Measurements from ENCODE around the gene STARD13.
"Not testable (repeated sequence)": the region's sequence is repeated elsewhere in the genome, so short reads cannot be mapped to it uniquely, and the experiment has no call there.

The STARD13 gene

DNA sequence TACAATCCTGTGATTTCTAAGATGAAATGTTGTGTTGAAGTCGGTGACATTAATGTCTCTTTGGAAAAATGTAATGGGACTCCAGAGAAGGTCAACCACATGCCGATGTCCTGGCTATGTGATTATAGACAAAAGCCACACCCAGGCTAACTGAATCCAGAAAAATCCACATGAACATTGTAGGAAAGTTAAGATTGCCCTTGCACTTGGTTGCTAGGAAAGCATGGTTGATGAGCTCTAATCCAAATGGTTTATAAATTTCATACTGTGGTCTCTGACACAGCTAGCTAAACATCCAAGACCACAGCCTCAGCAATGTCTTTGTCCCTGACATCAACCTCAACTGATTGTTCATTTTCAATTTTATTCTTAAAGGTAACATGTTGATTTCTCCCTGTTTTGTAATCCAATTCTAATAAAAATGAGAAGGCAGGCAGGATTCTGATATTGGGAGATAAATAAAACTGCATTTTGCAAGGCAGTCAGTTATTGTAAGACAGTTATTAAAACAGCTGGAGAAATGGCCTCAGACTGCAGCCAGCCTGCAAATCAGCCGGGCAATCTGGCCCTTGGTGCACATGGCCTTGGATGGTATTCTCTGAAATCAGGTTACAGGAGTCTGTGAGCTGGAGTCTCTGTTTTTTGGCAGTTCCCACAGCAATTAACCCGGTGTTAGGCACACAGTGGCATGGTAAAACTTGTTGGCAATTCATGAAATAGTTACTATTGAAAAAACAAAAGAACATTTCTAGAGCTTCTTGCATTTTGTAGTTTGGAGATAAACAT is 93.9 kb downstream of the STARD13 start:
- no peak for DNase-seq

DNA sequence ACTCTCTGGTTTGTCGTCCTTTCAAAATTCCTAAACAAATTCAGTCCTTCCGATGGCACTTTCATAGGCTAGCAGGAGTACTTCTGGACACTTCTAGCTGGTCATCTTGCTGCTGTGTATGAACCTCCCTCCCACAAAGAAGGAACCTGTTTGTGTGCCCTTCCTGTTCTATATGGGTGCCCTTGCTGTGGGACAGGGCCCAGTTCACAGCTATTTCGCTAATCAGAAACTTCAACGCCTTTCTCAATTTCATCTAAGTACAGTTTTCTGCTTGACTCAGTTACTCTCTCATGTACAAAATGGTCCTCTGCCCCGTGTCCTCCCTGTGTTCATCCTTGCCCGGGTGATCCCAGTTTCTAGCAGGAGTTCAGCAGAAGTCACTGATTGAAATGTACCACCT is 96.1 kb downstream of the STARD13 start:
- no peak for DNase-seq

DNA sequence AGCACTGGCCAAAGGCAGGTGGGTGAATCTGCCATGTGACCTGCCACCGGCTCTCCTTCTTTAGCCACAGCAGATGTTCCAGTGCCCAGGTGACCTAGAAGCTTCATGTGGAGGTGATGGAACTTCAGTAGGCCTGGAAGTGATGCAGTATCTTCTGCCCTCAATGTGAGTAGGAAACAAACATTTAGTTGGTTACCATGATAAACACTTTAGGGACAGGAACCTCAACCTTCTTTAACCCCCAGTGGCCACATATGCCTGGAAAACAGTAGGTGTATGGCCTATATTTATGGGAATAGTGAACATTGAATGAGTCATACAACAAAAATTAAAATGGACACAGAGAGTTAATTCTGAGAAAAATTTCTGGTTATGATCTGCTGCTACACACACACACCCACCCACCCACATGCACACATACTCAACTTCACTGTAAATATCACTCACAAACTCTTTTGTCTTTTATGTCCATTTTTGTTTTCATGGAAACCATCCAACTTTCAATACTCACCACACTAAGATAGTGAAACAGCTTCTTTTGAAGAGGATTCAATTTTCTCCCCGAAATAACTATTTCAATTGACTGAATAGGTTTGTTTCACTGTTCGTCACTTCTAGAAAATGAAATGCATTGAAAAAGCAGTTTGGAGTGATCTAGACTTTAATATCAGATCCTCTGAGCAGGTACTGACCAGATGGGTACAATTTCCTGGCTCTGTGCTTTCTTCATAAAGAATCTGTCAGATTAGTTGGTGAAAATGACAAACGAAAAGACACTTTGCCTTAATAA is 97.3 kb downstream of the STARD13 start:
- no peak for DNase-seq

DNA sequence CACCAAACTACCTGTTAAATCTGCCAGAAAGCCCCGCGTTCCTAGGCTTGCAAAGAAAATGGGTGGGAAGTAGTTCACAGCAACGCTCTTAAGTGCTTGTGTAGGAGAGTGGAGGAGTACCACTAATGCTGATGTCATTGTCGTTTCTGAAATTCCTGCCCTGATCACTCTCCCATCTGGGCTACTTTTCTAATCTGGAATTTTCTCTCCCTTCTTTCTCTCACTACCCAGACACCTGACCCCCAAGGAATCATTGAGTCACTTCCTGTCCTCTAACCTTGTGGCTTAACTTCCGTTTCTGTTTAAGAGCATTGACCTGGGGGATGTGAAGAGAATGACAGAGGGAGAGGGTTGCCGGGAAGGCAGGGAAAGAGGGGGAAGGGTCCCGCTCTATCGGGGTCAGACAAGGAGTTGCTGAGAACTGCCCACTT is 98.7 kb downstream of the STARD13 start:
- DNase-seq = no peak

DNA sequence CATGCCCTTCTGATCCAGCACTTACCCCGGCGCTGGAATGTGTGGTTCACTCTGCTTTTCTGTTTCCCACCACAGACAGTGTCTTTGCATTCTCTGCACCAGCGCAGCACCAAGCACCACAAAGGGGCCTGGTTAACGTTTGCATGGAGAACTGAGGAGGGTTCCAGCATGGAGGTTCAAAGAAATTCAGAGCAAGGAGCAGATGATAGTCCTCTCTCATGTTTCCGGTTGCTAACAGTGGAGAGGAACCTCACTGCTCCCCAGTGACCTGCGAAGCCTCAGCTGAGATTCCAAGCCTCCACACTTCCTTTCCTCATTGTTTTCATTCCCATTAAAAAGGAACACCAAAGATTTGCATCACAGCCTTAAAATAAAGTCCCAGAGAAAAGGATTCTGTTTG is 99.7 kb downstream of the STARD13 start:
- no peak for DNase-seq

DNA sequence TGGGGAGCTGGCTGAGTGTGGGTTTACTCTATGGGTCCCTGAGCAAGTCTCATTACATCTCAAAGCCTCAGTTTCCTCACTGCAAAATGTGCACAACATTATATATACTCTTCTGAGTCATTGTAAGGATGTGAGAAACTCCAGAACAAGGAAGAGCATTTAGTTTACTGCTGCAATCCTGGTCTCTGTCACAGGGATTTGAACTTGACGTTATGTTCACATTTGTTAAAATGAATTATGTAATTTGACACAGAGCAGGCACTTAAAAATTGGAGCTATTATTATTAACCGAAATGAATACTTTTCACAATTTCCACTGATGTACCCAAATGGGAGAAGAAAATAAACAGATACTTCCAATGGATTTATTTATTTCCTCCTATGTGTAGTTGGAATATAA is 101.0 kb downstream of the STARD13 start:
- DNase-seq = no peak

DNA sequence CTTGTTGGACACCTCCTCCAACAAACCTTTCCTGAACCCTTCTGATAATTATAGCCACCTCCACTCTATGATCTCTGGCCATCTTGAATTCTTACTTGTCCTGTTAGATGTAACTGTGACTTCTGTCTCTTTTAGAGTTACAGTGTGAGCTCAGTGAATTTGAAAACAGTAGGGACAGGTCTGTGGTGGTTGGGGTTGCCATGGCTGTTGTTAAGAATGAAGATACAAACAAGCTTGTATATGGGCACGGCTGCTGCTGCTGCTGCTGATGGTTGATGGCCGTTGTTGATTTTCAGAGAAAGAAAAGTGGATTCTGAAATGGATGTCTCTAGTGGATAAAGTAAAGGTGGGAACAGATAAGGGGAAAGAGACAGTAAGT is 101.5 kb downstream of the STARD13 start:
- no peak for DNase-seq

DNA sequence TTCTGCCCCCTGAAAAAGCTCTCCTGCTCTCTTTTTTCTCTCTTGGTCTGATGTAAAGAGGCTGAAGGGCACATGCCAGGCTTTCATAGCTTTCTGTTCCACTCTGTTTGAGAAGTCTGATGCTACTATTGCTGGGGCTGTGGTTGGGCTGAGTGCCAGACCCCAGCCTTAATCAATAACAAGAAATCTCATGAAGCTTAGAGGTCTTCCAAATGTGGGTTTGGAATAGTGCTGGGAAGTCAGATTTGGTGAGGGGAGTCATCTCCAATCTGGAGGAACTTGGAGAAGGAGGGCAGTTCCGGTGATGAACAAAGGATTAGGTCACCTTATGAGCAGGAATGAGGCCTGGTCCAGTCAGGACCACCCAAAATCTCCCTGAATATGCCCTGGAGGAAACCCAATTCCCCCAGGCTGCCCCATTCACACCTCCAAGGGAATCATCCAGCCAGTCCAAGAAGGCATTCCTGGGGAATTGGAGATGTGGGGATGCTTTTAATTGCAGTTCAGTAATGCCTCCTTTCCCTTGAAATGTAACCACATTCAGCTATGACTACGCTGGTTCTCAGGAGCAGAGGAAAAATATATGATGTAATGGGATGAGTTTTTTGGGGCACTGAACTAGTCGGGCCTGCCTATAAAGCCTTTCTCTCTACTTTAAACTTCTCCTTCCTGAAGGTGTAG is 102.0 kb downstream of the STARD13 start:
- no peak for DNase-seq

DNA sequence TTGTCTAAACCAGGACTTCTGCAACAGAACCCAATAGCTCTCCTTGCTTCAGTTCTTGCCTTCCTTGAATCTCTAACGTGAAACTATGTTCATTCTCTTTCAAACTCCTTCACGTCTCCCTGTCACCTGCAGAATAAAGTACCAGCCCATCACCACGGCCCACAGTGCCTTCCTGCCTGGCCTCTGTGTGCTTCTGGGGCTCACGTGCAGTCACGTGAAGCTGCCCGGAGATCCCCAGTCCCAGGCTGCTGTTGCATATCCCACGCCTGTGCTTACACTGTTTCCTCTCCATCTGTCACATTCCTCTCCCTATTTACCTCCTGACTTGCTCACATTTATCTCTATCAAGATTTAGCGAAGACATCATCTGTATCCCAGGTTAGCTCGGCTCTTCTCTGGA is 102.8 kb downstream of the STARD13 start:
- no peak for DNase-seq

DNA sequence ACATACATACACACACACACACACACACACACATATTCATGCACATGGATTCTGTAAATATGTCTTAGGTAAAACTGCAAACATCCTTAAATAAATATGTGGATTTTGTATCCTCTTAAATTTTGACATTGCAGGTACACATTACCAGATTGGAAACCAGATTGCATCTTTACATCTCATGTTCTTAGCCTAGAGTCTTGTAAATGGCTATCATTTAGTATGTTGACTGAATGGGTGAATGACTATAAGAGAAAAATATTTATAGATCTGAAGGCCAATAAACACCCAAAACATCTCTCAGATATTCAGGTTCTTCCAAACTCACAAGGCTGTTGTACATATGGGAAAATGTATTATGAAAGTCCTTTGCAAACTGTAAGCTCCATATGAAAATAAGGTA is 104.3 kb downstream of the STARD13 start:
- DNase-seq = no peak

DNA sequence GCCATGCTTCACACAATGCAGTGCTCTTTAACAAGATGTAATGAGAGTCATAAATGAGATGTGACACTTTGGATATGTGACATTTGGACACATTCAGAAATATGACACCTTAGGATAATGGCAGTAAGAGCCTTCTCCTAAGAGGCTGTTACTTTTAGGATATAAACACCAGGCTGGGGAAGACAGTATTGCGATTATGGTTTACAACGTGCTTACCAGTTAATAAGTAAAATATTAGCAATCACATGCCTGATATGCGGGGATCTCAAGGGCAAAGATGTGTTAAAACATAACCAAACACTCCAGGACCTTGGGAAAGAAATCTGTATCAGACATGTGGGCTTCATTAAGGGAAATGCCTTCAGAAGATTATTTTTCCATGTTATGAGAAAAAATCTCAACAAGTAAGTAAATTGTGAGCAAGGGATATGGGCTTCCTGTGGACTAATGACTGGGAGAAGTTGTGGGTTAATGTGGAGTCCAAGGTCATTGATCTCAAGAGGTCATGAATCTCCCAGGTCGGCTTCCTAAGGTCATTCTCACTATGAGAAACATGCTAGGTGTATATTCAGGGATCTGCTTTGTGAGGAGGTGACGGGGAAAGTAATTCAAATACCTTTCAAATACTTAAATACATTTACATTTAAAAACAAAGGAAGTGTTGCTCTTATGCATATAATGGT is 105.3 kb downstream of the STARD13 start:
- DNase-seq = no peak

DNA sequence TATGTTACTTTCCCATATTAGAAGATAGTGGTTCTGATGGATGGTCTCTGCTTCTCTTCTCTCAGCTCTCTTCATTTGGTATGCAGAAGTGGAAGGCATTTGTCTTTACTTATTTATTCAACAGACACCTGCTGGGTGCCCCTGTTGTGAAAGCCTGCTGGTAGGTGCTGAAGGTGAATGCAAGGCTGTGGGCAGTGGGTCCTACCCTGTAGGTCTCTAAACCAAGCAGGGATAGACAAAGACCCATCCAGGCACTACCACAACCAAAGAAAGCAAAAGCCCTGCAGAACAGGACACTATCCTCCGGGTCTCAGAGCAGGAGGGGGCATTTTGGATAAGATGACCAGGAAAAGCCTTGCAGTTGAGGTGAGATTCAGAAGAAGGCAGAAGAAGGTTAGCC is 106.1 kb downstream of the STARD13 start:
- DNase-seq = no peak

DNA sequence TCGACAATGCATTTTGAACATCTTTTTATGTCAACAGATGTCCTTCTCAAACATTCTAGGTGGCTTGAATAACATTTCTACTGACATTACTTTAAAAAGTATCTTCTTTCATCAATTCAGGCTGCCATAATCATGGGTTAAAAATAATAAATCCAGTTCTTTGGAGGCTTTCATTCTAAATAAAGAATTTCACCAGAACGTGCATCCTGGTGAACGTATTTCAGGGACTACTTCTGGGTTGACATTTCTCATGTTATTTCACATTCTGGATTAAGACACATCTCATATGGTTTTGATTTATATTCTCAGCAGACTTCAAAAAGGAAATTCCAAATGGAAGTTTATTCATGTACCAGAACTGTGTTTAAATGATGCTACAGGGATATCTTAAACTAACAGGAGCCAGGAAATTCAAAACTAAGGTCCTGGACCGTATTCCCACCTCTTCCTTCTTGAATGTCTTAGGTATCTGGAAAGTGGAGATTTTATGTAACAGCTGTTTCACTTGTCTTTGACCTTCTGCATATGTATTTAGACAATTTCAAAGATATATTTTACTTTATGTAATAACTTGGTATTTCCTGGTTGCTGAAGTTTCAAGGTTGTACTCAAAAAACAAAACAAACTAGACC is 107.2 kb downstream of the STARD13 start:
- DNase-seq = no peak

DNA sequence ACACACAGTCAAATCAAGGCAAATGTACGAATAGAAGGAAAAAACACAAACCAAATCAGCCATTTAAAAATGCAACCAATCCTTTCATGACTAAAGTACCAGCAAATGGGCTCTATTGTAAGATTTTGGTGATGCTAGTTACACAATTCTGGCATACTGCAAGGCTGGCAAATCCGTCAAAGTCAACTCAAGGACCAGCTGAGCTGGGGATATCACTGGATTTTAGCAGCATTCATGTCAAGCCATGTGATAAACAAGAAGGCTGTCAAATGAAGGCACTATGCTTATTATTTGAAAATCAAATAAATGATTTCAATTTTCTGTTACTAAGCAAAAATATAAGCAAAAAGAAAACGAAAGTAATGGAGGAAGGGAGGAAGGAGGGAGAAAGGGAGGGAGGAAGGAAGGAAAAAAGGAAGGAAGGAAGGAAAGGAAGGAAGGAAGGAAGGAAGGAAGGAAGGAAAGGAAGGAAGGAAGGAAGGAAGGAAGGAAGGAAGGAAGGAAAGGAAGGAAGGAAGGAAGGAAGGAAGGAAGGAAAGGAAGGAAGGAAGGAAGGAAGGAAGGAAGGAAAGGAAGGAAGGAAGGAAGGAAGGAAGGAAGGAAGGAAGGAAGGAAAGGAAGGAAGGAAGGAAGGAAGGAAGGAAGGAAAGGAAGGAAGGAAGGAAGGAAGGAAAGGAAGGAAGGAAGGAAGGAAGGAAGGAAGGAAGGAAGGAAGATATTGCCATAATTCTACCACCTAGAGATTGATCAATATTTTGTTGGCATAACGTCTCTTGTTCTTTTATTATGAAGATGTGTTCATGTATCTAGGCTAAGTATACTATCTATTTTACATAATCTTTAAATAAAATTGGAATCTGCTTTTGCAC is 108.0 kb downstream of the STARD13 start:
- not testable (repeated sequence) for DNase-seq

DNA sequence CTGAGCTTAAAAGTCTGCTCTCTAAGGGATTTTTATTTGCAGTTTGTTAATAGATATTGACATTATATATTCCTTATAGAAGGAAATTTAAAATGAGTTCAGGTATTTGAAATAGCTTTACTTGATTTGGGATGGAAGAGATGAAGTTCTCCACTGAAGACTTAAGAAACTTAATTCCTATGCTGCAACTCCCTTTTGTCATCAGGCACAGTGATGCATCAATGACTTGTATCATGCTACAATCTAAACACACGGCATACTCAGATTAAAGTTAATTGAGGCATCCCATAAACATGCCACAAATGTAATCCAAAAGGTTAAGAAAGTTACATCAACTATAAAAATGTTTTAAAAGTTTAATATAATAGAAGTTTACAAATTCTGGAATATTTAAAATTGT is 109.0 kb downstream of the STARD13 start:
- DNase-seq = no peak

DNA sequence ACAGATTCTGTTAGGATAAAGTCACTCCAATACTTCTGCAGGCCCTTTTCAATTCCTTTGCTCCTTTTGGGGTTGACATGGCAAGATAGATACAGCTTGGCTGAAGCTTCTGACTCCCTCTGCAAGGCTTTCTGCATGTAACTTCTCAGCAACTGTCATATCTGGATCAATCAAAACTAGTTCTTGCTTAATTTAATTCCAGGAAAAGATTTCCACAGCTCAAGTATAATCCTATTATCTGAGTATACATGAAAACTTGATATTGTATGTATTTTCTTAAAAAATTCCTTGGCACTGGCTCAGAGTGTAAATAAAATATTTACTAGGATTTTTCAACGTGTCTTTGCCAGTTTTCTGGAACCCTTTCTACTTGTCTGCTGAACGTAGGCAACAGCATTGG is 109.6 kb downstream of the STARD13 start:
- no peak for DNase-seq

DNA sequence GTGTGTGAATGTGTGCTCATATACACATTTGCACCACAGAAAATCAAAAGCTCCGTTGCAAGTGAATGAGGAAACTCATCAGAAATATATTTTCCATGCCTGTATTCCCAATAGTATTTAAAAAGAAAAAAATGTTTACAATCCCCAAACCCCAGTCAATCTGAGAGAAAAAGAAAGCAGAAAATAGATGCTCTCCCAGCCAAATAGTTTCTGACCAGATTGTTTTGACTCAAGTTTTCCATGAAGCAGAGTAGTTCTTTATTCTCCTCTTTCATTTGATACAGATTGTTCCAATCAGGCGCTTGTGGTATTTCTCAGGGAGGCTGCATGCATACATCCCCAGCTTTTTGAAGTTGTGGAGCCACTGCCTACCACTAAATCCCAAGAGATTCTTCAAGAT is 110.6 kb downstream of the STARD13 start:
- DNase-seq = no peak

DNA sequence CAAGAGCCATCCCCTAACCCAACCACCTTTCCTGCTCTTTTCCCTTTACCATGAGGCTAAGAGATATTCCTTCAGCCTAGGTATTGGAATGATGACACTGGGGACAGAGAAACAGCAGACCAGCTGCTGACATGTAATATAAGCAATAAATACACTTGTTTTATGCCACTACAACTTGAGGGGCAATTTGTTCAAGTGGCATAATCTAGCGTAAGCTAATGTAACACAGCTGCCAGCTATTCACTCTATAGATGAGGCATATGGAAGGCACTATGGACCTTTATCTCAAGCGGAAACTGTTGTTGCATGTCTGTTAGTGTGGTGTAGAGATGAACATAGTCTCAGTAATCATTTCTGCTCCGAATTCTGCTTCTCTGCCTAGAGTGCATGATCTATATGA is 111.1 kb downstream of the STARD13 start:
- no peak for DNase-seq

DNA sequence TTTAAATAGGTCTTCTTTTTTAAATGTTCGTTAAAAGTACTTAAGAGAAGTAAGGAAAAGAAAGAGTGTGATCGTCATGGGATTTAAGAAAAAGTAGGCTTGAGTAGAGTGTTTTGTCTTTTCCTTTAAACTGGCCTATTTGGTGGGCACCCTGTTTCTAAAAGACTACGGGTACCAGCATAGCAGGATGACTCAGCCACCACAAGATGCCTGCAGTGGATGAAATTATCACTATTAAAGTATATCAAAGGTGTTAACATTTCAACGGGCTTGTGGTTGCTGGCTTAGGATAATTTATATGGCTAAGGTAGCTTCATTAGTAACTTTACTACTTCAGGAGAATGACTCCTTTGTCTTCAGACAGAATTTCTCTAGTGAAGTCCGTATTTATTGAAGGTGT is 112.6 kb downstream of the STARD13 start:
- no peak for DNase-seq

DNA sequence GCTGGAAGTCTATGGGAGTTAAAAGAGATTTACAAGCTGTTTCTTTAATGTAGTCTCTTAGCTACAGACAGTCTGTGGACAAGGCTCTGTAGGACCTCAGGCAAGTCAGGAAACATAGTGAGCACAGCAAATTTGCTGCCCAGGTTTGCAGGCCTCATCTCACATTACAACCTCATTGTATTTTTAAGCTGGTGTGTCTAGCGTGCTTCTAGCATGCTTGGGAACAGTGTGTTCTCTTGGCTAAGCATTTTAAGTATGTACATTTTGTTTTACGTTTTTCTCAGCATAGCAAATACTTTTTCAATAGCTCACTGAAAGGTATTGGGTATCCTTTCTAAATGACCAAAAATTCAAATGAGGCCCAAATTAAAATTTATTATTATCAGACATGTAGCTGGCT is 113.2 kb downstream of the STARD13 start:
- no peak for DNase-seq

DNA sequence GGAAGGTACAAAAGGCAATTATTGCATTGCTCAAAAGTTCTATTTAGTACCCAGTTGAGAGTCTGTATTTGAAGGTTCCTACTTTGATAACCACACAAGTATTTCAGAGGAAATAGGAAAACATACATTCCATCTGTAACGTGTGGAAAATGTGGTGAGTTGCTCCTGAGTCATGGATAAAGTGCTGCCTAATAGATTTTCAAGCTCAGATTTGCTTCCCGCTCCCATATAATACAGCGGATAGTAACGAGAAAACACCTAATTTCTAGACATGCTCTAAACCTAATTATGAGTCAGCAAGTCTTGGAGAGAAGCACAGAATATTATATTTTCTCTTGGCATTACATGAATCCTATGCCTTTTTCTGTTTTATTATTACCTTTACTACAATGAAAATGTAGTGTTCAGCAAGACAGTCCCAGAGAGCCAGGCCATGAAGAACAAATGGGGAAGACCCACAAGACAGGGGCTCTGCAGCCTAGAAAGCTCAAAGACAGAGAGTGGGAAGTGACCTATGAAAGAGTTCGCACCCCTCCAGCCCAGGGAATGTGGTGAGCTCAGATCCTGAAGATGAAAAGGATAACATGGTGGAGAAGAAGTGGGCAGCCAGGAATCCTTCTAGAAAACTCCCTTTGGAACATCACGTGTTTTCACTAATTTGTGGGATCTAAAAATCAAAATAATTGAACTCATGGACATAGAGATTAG is 116.1 kb downstream of the STARD13 start:
- DNase-seq = no peak

Data from central memory CD4-positive, alpha-beta T cell (primary cell).